ENCODE results near the gene ARHGEF7.

Gene ARHGEF7

DNA sequence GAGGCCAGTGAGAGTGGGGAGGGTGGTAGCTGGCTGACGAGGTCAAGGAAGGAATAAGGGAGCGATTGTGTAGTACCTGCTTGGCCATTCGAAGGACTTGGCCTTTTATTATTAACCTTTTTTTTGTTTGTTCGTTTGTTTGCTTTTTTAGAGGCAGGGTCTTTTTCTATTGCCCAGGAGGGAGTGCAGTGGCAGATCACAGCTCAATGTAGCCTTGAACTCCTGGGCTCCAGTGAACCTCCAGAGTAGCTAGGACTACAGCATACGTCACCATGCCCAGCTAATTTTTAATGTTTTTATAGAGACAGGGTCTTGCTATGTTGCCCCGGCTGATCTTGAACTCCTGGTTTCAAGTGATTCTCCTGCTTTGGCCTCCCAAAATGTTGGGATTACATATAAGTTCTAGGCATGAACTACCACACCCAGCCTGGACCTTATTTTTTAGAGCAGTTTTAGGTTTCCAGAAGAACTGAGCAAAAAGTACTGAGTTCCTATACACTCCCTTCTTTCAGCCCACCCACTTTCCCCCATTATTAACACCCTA lies 25.5 kb downstream of the ARHGEF7 start:
- TF ChIP-seq, protein P1, sequence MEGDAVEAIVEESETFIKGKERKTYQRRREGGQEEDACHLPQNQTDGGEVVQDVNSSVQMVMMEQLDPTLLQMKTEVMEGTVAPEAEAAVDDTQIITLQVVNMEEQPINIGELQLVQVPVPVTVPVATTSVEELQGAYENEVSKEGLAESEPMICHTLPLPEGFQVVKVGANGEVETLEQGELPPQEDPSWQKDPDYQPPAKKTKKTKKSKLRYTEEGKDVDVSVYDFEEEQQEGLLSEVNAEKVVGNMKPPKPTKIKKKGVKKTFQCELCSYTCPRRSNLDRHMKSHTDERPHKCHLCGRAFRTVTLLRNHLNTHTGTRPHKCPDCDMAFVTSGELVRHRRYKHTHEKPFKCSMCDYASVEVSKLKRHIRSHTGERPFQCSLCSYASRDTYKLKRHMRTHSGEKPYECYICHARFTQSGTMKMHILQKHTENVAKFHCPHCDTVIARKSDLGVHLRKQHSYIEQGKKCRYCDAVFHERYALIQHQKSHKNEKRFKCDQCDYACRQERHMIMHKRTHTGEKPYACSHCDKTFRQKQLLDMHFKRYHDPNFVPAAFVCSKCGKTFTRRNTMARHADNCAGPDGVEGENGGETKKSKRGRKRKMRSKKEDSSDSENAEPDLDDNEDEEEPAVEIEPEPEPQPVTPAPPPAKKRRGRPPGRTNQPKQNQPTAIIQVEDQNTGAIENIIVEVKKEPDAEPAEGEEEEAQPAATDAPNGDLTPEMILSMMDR (IDR thresholded peaks at IDR 0.05; ENCODE audit: low read depth, low read length): no peak
- H3K4me3 ChIP-seq (ENCODE audit: low read depth, low read length): no peak overlapping the region

DNA sequence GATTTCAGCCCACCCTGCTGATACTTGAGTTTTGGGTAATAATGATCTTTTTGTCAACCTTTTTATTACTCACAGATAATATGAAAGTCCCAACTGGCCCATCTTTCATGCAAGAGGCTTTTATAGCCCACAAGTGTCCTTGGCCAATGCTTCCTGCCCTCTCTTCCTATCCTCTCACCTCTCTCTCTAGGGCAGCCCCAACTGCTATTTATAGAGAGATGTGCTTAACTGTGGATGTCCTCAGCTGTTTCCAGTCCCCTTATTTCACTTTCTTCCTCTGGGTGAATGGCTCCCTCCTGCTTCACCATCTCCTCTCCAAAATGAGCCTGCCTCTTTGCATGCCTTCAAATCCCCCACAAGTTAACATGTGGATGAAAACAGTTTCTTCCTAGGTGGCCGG lies 27.4 kb downstream of the ARHGEF7 start:
- H3K27ac ChIP-seq: no peak overlapping the region
- H3K36me3 ChIP-seq: no peaks in the 10 kb centered on the region
- TF ChIP-seq, protein P1 (IDR thresholded peaks at IDR 0.05; ENCODE audit: low read depth, low read length): no peak
- no peak for DNase-seq
- peaks cover 7% of the 10 kb centered on the region for H3K9me3 ChIP-seq (ENCODE audit: severe bottlenecking)
- H3K27me3 ChIP-seq (ENCODE audit: insufficient read depth, low read depth, severe bottlenecking): peaks cover 98% of the 10 kb centered on the region
- no peak overlapping the region for H3K4me3 ChIP-seq (ENCODE audit: low read depth, low read length)

More for the DNA sequence above, 25.5 kb downstream of the ARHGEF7 start:
- Histone ChIP-seq H3K9me3 (ENCODE audit: severe bottlenecking) (peaks cover 7% of the 10 kb centered on the region), H3K27ac (no peak overlapping the region), H3K27me3 (ENCODE audit: insufficient read depth, low read depth, severe bottlenecking) (peaks cover 97% of the 10 kb centered on the region), H3K36me3 (no peaks in the 10 kb centered on the region)
- DNase-seq: no peak

DNA sequence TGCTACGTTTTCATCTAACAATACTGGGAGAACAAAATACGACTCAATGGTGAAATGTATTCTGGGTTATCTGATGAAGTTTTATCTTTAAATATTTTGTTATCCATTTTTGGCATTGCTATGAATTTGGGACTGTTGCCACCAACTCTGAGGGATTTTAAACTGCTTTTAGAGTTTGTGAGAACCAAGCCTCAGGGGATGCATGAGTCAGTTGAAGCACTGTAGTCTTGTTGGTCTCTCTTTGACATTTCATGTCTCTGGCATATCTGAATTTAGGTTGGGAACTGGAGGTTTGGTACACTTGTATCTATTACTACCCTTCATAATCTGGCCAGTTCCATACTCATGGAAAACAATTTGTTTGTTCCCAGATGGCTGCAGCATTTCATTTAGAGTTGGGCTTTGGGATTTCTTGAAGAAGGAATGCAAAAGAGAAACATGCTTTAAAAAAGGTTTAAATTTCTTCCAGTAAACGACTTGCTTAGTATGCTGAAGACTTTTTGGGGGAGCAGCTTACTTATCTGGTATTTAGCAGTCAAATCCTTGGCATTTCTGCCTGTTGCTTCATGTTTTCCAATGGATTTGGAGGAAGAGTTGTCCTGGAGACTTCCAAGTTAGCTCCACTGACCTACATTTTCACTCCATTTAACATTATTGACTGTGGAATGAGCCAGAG lies 28.9 kb downstream of the ARHGEF7 start:
- Histone ChIP-seq H3K9me3 (ENCODE audit: severe bottlenecking) (no peaks in the 10 kb centered on the region), H3K36me3 (no peaks in the 10 kb centered on the region), H3K4me3 (ENCODE audit: low read depth, low read length) (no peak overlapping the region), H3K27ac (no peak overlapping the region), H3K27me3 (ENCODE audit: insufficient read depth, low read depth, severe bottlenecking) (peaks cover 96% of the 10 kb centered on the region)
- no peak for DNase-seq
- TF ChIP-seq, protein P1 (IDR thresholded peaks at IDR 0.05; ENCODE audit: low read depth, low read length): no peak

DNA sequence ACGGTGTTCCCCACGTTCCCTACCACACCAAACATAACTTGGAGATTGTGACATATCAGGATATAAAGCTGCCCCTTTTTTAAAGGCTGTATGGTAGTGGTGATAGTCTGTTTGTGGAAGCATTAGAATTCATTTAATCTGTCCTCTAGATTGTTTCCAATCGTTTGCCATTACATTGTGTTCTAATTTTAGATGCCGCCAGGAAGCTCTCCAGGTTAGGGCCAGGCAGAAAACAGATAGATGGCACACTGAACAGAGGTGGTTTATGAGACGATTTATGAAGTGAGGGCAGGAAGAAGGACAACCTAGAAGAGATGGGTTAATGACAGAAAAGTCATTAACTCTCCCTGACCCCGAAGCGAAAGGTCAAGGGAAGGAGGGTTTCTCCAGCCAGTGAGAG lies 30.0 kb downstream of the ARHGEF7 start:
- Histone ChIP-seq H3K4me3 (ENCODE audit: low read depth, low read length) (no peak overlapping the region), H3K27ac (no peak overlapping the region), H3K27me3 (ENCODE audit: insufficient read depth, low read depth, severe bottlenecking) (peaks cover 95% of the 10 kb centered on the region), H3K9me3 (ENCODE audit: severe bottlenecking) (no peaks in the 10 kb centered on the region), H3K36me3 (no peaks in the 10 kb centered on the region)
- DNase-seq: no peak
- TF ChIP-seq, protein P1 (IDR thresholded peaks at IDR 0.05; ENCODE audit: low read depth, low read length): no peak

DNA sequence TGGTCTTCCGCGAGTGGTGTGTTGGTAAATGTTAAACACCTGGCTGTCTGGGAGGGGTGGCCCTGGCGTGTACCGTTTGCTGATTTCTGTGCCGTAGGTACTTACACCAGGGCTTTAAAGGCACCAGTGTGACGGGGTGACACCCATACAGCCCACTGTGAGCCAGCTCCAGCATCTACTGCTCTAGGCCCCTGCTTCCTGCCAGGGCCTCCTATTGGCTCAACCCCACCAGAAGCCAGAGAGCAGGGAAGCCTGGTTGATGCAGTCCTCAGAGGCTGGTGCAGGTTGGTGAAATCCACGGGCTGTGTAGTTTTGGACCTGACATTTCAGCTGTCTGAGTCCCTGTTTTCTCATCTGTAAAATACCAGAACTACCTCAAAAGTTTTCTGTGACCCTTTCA lies 30.4 kb downstream of the ARHGEF7 start:
- H3K36me3 ChIP-seq: no peaks in the 10 kb centered on the region
- no peak for DNase-seq
- TF ChIP-seq, protein P1 (IDR thresholded peaks at IDR 0.05; ENCODE audit: low read depth, low read length): no peak
- H3K27me3 ChIP-seq (ENCODE audit: insufficient read depth, low read depth, severe bottlenecking): peaks cover 95% of the 10 kb centered on the region
- H3K27ac ChIP-seq: no peak overlapping the region
- no peak overlapping the region for H3K4me3 ChIP-seq (ENCODE audit: low read depth, low read length)
- H3K9me3 ChIP-seq (ENCODE audit: severe bottlenecking): no peaks in the 10 kb centered on the region

Data from WERI-Rb-1 (cell line).